IPS DF 4.7 (cell line): ENCODE results near the gene ZNF440.
"Not testable (repeated sequence)": the region's sequence is repeated elsewhere in the genome, so short reads cannot be mapped to it uniquely, and the experiment has no call there.

Experiments
- DNase-seq: peaks from one replicate; pipeline ENCODE4 v3.0.0-alpha.2; 2013; ENCODE audit warnings: low spot score; ENCODE audit errors: extremely low read depth

ZNF440 gene

GRCh38 chr19:11828957-11829876 is 15.1 kb downstream of the ZNF440 start:
- DNase-seq: not testable (repeated sequence)

GRCh38 chr19:11832253-11832912 is 18.3 kb downstream of the ZNF440 start:
- DNase-seq: no peak

GRCh38 chr19:11833541-11833940 is 19.5 kb downstream of the ZNF440 start:
- DNase-seq: no peak

- DNase-seq: not testable (repeated sequence)
Measured at GRCh38 chr19:11835626-11836066, 21.6 kb downstream of the ZNF440 start.

- DNase-seq: no peak
Measured at GRCh38 chr19:11843722-11844121, 29.6 kb downstream of the ZNF440 start.

GRCh38 chr19:11847615-11848014 is 33.5 kb downstream of the ZNF440 start:
- not testable (repeated sequence) for DNase-seq

- DNase-seq: no peak
Measured at GRCh38 chr19:11848200-11848593, 34.1 kb downstream of the ZNF440 start.

GRCh38 chr19:11848594-11849469 is 34.8 kb downstream of the ZNF440 start, which contains the start of gene ZNF439:
Gene ZNF439, plus strand, starts transcription at chr19:11848726. Its CDS starts 142 bp downstream, at chr19:11848868.
- no peak for DNase-seq

GRCh38 chr19:11850289-11850688 is 36.2 kb downstream of the ZNF440 start:
- not testable (repeated sequence) for DNase-seq

GRCh38 chr19:11853358-11853757 is 39.3 kb downstream of the ZNF440 start:
- no peak for DNase-seq

GRCh38 chr19:11856596-11857250 is 42.6 kb downstream of the ZNF440 start:
- no peak for DNase-seq

GRCh38 chr19:11860721-11861120 is 46.6 kb downstream of the ZNF440 start:
- DNase-seq: no peak

- DNase-seq: no peak
Measured at GRCh38 chr19:11861301-11861700, 47.2 kb downstream of the ZNF440 start.

GRCh38 chr19:11867766-11868165 is 53.7 kb downstream of the ZNF440 start:
- not testable (repeated sequence) for DNase-seq

- DNase-seq: no peak
Measured at GRCh38 chr19:11868188-11868587, 54.1 kb downstream of the ZNF440 start.

GRCh38 chr19:11872624-11873023 is 58.6 kb downstream of the ZNF440 start:
- no peak for DNase-seq

- DNase-seq: no peak
Measured at GRCh38 chr19:11873762-11874161, 59.7 kb downstream of the ZNF440 start.

- not testable (repeated sequence) for DNase-seq
Measured at GRCh38 chr19:11879687-11880266, 65.7 kb downstream of the ZNF440 start.

- DNase-seq: no peak
Measured at GRCh38 chr19:11880598-11880997, 66.5 kb downstream of the ZNF440 start.

- DNase-seq: no peak
Measured at GRCh38 chr19:11881151-11881800, 67.2 kb downstream of the ZNF440 start.
